Memory B cell (primary cell): ENCODE measurements around the gene TCN2.
"Not testable (repeated sequence)": the region's sequence is repeated elsewhere in the genome, so short reads cannot be mapped to it uniquely, and the experiment has no call there.

Experiments
- ATAC-seq: fragments of 150-1000 bp; cut with Tn5 transposase; 2 replicates; pipeline ENCODE4 v1.10.0; 2021; ENCODE audit warnings: low read depth, mild to moderate bottlenecking, moderate library complexity
- DNase-seq, 2 donors: peaks; one replicate each; pipeline ENCODE4 v3.0.0; 2022; ENCODE audit warnings: low spot score in 2 of 2
- H3K27ac Mint-ChIP-seq: one replicate; pipeline ENCODE4 v1.8.0; 2022; ENCODE audit warnings: mild to moderate bottlenecking, moderate library complexity, mixed read lengths
- H3K27me3 Mint-ChIP-seq: one replicate; pipeline ENCODE4 v1.8.0; 2022; ENCODE audit warnings: mixed read lengths
- H3K36me3 Mint-ChIP-seq: one replicate; pipeline ENCODE4 v1.8.0; 2022; ENCODE audit warnings: mild to moderate bottlenecking, mixed read lengths
- H3K4me1 Mint-ChIP-seq: one replicate; pipeline ENCODE4 v1.8.0; 2022; ENCODE audit warnings: mixed read lengths
- H3K4me3 Mint-ChIP-seq: one replicate; pipeline ENCODE4 v1.8.0; 2022; ENCODE audit warnings: mild to moderate bottlenecking, moderate library complexity, mixed read lengths
- H3K9me3 Mint-ChIP-seq: one replicate; pipeline ENCODE4 v1.8.0; 2022; ENCODE audit warnings: mixed read lengths

TCN2 gene

DNA sequence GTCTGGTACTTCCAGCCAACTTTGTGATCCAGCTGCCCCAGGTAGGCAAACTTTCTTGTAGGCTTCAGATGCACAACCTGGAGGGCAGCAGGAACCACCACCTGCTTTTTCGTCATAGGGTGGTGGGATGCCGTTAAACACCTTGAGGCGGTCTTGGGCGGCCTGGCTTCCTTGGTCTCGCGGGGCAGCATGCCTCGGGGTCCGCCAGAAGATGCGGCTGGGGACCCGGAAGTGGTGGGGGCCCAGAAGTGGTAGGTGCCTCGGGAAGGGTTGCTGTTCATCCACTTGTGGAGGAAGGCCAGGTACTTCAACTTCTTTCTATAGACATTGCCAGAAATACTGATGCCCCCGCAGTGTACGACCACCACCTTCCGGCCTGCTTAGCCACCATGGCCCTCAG lies 47.4 kb downstream of the TCN2 start:
- peaks cover 7% of the 10 kb centered on the region for H3K36me3 Mint-ChIP-seq
- no peaks in the 10 kb centered on the region for H3K9me3 Mint-ChIP-seq
- no peak overlapping the region for H3K4me3 Mint-ChIP-seq

DNA sequence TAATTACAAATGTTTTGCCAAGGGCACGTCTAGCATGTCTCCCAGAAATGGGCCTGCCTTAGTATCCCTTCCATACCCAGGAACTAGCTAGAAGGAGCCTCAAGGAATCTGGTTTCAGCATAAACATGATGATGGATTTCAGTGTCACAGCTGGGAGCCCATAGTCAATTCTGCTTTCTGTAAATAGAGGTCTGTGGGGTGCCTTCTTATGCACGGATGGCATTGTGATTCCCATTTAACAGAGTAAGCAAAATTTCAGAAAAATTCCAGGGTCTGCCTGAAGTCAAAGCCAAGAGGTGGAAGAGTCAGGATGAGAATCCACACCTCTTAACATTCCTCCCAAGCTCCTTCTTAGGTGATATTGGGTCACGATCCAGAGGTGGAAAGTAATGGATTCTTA lies 48.6 kb downstream of the TCN2 start:
- Mint-ChIP-seq H3K4me1 (peaks cover 4% of the 10 kb centered on the region), H3K9me3 (no peaks in the 10 kb centered on the region), H3K36me3 (peaks cover 12% of the 10 kb centered on the region), H3K27ac (no peak overlapping the region), H3K27me3 (no peaks in the 10 kb centered on the region), H3K4me3 (no peak overlapping the region)
- ATAC-seq (no peak), DNase-seq (no peak)

More for the DNA sequence above, 47.4 kb downstream of the TCN2 start:
- no peaks in the 10 kb centered on the region for H3K27me3 Mint-ChIP-seq
- DNase-seq (no peak), ATAC-seq (no peak)
- H3K4me1 Mint-ChIP-seq: peaks cover 6% of the 10 kb centered on the region
- H3K27ac Mint-ChIP-seq: no peak overlapping the region

DNA sequence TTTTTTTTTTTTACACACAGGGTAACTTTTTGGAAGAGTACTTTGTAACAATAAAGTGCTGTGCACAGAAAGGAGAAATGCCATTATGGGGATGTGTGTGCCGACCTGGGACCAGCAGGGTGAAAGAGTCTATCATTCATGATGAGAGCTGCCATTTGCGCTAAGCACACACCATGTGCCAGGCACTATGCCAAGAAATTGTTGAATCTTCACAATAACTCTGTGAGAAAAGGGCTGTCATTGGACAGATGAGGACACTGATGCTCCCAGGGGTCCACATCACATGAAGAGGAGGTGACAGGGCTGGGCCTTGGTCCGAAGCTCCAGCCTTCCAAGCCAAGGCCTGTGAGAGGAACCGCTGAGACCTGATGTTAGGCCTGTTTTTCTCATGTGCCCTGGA lies 55.1 kb downstream of the TCN2 start:
- Mint-ChIP-seq H3K4me3 (no peak overlapping the region), H3K4me1 (peaks cover 17% of the 10 kb centered on the region), H3K27me3 (no peaks in the 10 kb centered on the region), H3K27ac (no peak overlapping the region), H3K9me3 (no peaks in the 10 kb centered on the region), H3K36me3 (peaks cover 23% of the 10 kb centered on the region)
- ATAC-seq: no peak
- DNase-seq: no peak

DNA sequence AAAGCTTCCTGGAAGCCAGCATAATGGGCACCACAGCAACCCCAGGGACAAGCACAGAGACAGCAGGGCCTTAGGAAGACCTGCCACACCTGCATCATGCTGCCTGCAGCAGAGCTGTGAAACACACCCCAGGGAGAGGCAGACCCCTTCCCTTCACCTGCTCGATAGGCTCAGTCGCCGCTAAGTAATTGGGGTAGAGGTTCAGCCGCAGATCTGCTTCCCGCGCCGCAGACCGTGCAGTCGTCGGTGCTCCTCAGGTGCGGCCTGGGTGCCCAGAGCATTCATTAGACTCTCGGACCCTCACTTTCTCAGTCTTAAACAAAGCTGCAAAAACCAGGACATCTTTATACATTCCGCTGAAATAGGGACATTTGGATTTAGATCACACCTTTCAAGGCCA lies 57.8 kb downstream of the TCN2 start:
- ATAC-seq: no peak
- Mint-ChIP-seq H3K4me1 (peaks cover 23% of the 10 kb centered on the region), H3K27me3 (no peaks in the 10 kb centered on the region), H3K27ac (no peak overlapping the region), H3K4me3 (no peak overlapping the region), H3K9me3 (no peaks in the 10 kb centered on the region), H3K36me3 (peaks cover 18% of the 10 kb centered on the region)
- no peak for DNase-seq

DNA sequence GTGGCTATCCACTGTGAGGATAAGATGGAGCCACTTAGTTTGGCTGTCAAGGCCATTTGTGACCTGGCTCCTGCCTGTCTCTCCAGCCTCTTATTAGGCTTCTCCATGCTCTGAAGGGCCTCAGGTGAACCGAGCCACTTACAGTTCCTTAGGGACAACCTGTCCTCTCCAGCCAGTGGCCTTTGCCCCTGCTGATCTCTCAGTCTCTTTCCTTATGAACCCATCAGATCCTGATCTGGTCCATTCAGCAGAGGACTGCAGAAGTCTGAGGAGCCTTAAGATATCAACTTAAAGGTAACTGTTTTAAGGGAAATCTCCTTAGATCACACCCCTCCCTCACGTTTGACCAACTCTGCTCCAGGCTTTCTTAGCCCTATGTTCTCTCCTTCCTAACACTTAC lies 58.3 kb downstream of the TCN2 start:
- H3K9me3 Mint-ChIP-seq: no peaks in the 10 kb centered on the region
- DNase-seq (no peak), ATAC-seq (no peak)
- H3K27me3 Mint-ChIP-seq: no peaks in the 10 kb centered on the region
- H3K4me3 Mint-ChIP-seq: no peak overlapping the region
- H3K4me1 Mint-ChIP-seq: peaks cover 20% of the 10 kb centered on the region
- H3K27ac Mint-ChIP-seq: no peak overlapping the region
- H3K36me3 Mint-ChIP-seq: peaks cover 16% of the 10 kb centered on the region

DNA sequence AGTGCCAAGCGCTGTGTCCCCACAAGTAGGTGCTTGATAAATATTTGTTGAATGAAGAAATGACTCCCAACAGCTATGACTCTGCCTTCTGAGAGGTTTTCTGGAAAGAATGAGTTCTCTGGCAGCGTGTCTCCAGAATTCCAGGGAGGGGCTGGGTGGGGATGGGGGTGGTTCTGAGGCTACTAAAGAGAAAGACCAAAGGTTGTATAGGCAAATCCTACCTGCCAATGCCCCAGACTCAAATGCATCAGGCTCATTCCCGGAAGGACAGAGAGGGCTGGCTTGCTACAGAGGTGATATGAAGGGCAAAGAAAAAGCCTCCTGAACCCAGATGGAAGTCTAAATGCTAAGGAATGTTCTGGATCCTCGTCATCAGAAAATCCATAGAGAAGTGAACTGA lies 58.8 kb downstream of the TCN2 start:
- no peak for ATAC-seq

DNA sequence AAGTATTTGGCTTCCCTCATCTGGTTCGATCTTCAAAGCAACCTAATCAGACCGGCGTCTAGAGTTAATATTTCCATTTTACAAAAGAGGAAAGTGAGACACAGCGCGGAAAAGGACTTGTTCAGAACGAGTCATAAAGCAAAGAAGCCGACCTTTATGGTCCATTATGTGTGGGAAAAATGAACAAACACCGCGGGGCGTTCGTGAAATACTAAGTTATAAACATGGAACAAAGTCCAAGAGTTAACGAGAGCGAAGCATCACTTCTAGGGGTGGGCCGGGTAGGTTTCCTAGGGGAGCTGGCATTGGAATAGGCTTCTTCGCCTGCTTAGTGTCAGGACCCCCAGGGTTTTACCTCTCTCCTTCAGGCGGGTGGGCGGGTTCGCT lies 60.1 kb downstream of the TCN2 start:
- peak in 1 of 2 donors; percentile 21 for DNase-seq
- H3K27ac Mint-ChIP-seq: peak overlapping the region; percentile 87
- H3K4me3 Mint-ChIP-seq: peak overlapping the region; percentile 99
- no peaks in the 10 kb centered on the region for H3K27me3 Mint-ChIP-seq
- H3K36me3 Mint-ChIP-seq: peaks cover 14% of the 10 kb centered on the region
- no peaks in the 10 kb centered on the region for H3K9me3 Mint-ChIP-seq
- ATAC-seq: no peak
- peaks cover 20% of the 10 kb centered on the region for H3K4me1 Mint-ChIP-seq

More for the DNA sequence above, 58.8 kb downstream of the TCN2 start:
- Mint-ChIP-seq H3K27ac (peak overlapping the region; percentile 87), H3K4me3 (peak overlapping the region; percentile 51), H3K36me3 (peaks cover 16% of the 10 kb centered on the region), H3K27me3 (no peaks in the 10 kb centered on the region), H3K9me3 (no peaks in the 10 kb centered on the region), H3K4me1 (peaks cover 20% of the 10 kb centered on the region)
- DNase-seq: no peak

DNA sequence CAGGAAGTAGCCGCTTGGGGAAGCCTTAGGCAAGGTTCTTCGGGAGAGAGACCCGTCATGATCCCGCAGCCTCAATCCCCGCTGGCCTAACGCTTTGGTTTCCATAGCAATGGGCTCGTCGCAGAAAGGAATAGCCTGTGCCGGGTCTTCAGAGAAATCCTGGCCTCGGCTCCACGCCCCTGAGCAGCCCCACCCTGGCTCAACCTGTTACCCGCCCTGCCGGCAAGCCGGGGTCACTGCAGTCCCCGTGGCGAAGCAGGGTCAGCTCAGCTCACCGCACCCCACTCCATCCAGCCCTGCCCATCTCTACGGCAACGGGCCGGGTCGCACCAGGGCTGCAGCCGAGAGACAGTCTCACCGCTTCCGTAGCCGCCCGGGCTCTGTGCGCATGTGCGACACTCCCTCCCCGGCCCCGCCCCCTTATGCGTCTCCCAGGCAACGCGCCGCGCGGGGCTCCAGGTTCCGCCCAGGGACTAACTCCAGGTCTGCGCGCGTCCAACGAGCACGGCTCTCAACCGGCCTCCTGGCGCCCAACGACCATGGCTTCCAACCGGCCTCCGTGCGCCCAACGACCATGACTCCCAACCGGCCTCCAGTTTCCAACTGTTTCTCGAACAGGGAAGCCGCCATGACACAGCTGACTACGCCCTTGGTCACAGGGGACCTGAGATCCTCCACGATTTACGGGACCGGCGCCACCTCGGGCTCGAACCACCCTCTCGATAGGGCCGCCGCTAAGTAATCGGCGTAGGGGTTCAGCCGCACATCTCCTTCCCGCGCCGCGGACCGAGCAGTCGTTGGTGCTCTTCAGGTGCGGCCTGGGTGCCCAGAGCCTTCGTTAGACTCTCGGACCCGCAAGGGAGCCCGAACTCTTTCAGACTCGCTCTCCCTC lies 60.8 kb downstream of the TCN2 start, which contains the start of gene DUSP18:
DUSP18 (minus strand) TSS at position 382 of the 892 bp plus-strand sequence. CDS start 3,872 bp downstream, outside the sequence.
- peak; percentile 93 to 96 for DNase-seq
- peak within 1 kb of the TSS; percentile 87 for H3K27ac Mint-ChIP-seq
- H3K9me3 Mint-ChIP-seq: no peaks in the 10 kb centered on the region
- peaks cover 10% of the 10 kb centered on the region for H3K36me3 Mint-ChIP-seq
- H3K4me1 Mint-ChIP-seq: peaks cover 20% of the 10 kb centered on the region
- H3K4me3 Mint-ChIP-seq: peak within 1 kb of the TSS; percentile 99
- H3K27me3 Mint-ChIP-seq: no peaks in the 10 kb centered on the region
- peak; percentile 91 for ATAC-seq

DNA sequence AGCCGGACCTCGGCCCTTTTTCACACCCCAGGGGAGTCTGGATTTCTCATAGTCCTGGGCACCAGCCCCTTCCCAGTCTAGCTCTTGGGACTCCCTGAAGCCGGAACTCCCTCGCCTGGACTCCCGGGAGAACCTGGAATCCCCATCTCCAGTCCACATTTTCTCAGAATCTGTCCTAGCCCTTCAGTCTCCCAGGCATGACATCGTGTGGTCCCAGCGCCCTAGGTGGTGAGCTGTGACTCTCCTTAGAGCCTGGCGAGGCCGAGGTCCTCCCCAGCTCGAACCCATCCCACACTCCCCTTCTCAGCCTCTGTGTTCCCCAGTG lies 61.4 kb downstream of the TCN2 start:
- DNase-seq: no peak
- Mint-ChIP-seq H3K4me3 (peak overlapping the region; percentile 99), H3K27ac (peak overlapping the region; percentile 87), H3K36me3 (peaks cover 5% of the 10 kb centered on the region), H3K4me1 (peaks cover 20% of the 10 kb centered on the region), H3K9me3 (no peaks in the 10 kb centered on the region), H3K27me3 (no peaks in the 10 kb centered on the region)
- no peak for ATAC-seq

DNA sequence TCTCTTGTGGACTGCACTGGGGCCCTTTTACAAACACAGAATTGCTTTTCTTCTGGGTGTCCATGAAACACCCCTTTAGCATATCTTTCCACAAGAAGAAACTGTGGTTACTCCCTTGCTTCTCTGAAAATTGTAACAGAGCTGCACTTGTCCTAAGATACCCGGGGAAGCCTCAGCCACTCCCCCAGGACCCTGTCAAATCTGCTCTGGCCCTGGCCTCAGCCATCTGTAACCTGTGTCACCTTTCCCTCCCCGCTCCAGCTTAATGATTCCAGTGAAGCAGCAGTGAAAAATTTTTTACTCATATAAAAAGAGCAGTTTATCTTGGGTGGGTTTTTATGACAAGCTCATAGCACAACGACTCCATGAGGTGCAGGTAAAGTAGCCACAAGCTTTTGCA lies 64.1 kb downstream of the TCN2 start:
- H3K27ac Mint-ChIP-seq: no peak overlapping the region
- H3K9me3 Mint-ChIP-seq: no peaks in the 10 kb centered on the region
- DNase-seq: no peak
- peaks cover 13% of the 10 kb centered on the region for H3K4me1 Mint-ChIP-seq
- no peak for ATAC-seq
- H3K4me3 Mint-ChIP-seq: no peak overlapping the region
- no peaks in the 10 kb centered on the region for H3K27me3 Mint-ChIP-seq
- no peaks in the 10 kb centered on the region for H3K36me3 Mint-ChIP-seq

DNA sequence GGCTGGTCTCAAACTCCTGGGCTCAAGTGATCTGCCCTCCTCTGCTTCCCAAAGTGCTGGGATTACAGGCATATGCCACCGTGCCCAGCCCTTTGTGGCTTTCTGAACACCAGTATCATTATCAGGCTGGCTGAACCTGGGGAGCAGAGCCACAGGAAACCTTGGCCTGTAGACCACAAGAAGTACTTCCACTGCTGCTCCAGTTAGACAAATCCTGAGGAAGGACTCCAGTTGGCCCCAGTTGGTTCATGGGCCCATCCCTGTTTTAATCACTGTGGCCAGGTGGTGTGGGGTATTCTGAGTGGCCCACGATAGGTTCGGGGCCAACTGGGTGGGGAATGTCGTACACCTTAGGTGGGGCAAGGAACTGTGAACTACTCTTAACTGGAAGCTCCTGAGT lies 66.2 kb downstream of the TCN2 start:
- Mint-ChIP-seq H3K36me3 (no peaks in the 10 kb centered on the region), H3K9me3 (no peaks in the 10 kb centered on the region), H3K4me3 (no peak overlapping the region), H3K27ac (no peak overlapping the region), H3K27me3 (peaks cover 3% of the 10 kb centered on the region), H3K4me1 (peaks cover 5% of the 10 kb centered on the region)
- DNase-seq (no peak), ATAC-seq (no peak)

DNA sequence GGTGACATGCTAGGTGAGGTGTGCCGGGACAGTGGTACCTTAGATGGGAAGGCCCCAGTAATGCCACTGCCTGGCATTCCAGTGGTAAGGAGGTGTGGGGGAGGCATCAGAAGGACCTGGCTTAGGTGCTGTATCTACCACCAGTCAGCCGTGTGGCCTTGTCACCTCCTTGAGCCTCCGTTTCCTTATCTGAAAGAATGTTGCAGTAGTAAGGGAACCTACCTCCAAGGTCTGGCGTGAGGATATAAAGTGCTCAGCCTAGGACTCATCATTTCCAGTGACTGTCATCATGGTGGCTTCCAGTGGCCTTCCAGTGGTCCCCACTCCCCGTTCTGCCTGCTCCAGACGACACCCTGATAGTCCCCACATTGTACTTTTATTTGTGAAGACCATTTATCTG lies 67.5 kb downstream of the TCN2 start:
- no peak overlapping the region for H3K27ac Mint-ChIP-seq
- H3K27me3 Mint-ChIP-seq: peaks cover 6% of the 10 kb centered on the region
- no peak overlapping the region for H3K4me3 Mint-ChIP-seq
- H3K4me1 Mint-ChIP-seq: no peaks in the 10 kb centered on the region
- H3K9me3 Mint-ChIP-seq: no peaks in the 10 kb centered on the region
- ATAC-seq: no peak
- H3K36me3 Mint-ChIP-seq: no peaks in the 10 kb centered on the region
- no peak for DNase-seq

DNA sequence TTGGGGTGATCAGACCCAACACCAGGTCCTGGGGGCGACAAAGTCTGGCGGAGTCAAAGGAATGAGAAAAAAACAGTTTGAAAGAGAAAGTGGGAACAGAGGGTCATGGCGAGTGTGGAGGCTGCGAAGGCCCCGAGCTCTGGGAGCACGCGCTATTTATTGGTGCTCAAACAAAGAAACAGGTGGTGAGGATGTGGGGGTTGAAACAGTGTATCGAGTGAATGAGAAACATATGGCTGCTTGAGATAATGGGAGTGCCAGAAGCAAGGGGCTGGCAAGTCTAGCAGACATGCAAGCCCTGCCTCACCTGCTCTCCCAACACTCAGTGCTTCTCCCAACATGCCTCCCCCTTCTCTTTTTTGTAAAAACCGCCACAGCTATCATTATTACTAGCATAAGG lies 68.5 kb downstream of the TCN2 start:
- Mint-ChIP-seq H3K4me3 (no peak overlapping the region), H3K36me3 (no peaks in the 10 kb centered on the region), H3K27ac (no peak overlapping the region), H3K9me3 (no peaks in the 10 kb centered on the region), H3K27me3 (peaks cover 8% of the 10 kb centered on the region), H3K4me1 (no peaks in the 10 kb centered on the region)
- ATAC-seq (no peak), DNase-seq (no peak)

DNA sequence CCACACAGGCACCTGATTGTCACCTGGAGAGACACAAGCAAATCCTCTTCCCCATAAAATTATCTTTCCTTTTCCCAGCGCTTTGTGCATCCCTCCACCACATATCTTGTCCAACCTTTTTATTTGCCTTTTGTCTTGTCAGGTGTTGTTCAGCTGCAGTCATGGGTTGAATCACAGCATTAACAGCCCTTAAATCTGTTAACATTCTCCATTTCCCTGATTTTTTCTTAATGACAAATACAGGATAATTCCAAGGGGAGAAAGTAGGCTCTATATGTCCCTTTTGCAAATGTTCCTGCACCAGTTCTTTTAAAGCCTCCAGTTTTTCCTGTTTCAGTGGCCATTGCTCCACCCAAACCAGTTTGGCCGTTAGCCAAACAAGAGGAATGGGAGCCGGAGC lies 69.6 kb downstream of the TCN2 start:
- not testable (repeated sequence) for DNase-seq, H3K9me3 Mint-ChIP-seq, H3K4me1 Mint-ChIP-seq, H3K4me3 Mint-ChIP-seq, H3K36me3 Mint-ChIP-seq, ATAC-seq, H3K27me3 Mint-ChIP-seq, H3K27ac Mint-ChIP-seq
